GM21576 (cell line): ENCODE measurements around the gene BASP1.
A peak's percentile ranks its signal among the peaks of the same experiment; 100 is the strongest.

ENCODE experiments used
- ATAC-seq: cut with Tn5 transposase; IDR thresholded peaks from one replicate; pipeline ENCODE4 v1.9.1; 2021; ENCODE audit warnings: mild to moderate bottlenecking, moderate library complexity; ENCODE audit not compliant: unreplicated experiment

Gene BASP1

DNA sequence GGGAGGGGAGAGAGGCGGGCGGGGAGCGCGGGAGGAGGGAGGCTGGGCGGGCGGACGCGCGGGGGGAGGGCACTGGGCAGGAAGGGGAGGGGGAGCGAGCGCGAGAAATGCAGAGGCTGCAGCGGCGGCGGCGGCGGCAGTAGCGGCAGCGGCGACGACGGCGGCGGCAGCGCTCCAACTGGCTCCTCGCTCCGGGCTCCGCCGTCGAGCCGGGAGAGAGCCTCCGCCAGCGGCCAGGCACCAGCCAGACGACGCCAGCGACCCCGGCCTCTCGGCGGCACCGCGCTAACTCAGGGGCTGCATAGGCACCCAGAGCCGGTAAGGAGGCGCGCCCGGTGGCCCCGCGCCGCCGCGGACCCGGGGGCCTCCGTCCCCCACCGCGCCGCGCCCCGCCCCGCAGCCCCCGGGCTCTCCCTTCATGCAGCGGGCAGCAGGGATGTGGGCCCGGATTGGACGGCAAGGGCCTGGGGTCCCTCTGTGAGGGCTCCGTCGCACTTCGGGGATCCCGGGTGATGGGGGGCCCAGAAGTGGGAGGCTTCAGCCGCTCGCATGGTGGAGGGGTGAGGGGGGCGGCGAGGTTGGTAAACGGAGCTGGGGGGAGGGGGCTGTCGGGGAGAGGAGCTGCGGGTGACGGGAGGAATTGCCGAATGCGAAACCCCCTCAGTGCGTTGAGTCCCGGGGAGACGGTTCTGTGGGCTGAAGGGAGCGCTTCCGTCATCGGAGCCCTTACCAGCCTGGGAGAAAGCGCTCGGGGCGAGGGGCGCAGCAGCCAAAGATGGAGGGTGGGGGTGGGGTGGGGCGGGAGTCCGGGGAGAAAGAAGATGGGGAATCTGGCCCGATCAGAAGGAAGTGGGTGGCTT is at the start of gene BASP1:
Gene BASP1, plus strand, starts transcription at position 139 of the 860 bp plus-strand sequence. CDS start 57,586 bp downstream, outside the sequence.
- peak; percentile 29 for ATAC-seq

- ATAC-seq: no peak
Measured at GRCh38 chr5:17169507-17169906, 47.9 kb upstream of the BASP1 start.

DNA sequence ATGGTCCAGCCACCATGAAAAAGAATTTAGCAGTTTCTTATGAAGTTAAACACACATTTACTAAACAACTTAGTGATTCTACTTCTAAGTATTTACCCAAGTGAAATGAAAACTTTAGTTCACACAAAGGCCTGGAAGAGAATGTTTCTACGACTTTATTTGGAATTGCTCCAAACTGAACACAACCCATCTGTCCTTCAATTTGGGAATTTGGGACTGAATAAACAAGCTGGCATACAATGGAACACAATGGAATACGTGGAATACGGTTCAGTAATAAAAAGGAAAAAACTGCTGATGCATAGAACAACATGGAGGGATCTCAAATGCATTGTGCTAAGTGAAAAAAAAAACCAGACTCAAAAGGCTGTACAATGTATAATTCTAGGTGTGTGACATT is 44.6 kb upstream of the BASP1 start:
- ATAC-seq: no peak

DNA sequence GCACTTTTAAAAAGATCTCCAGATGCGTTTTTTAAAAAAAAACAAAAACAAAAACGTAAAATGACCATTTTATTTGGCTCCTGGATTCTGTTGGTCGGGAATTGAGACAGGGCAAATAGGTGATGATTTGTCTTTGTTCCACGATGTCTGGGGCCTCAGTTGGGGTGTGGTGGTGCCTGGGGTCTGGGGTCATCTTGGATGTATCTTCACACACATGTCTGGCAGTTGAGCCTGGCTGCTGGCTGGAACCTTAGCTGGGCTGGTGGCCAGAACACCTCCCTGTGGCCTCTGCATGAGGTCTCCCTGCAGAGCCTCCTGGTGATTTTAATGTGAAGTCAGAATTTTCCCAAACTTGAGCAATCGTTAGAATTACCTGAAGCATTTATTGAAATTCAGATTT is 42.5 kb upstream of the BASP1 start:
- ATAC-seq: no peak

GRCh38 chr5:17177501-17178372 is 39.7 kb upstream of the BASP1 start:
- no peak for ATAC-seq

DNA sequence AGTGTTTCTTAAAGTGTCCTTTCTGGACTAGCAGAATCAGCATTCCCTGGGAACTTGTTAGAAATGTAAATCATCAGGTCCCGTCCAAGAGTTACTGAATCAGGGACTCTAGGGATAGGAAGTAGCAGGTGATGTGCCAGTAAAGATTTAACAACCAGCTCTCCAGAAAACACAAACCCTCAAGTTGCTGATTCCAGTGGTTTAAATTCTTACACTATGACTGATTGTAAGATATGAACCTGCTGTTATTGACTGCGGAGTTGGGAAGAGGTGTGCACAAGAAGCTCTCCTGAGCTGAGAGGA is 39.1 kb upstream of the BASP1 start:
- no peak for ATAC-seq

DNA sequence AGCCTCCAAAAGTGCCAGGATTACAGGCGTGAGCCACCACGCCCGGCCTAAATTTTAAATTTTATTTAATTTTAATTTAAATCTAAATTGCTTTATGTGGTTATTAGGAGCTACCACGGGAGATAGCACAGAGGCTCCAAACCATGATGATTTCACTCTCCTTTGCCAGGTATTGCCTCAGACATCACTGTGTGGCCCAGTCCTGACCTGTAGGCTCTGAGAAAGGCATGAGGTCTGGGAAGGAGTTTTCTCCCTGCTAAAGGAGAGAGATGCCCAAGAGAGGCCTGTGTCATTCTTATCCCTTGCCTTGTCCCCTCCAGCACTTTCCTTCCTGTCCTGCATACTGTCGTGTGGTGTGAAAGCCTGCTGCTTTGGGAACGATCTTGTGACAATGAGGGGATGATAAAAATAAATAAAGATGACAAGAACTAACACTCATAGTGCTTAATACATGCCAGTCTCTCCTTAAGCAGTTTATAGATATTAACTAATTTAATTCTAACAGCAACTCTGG is 37.0 kb upstream of the BASP1 start:
- ATAC-seq: no peak

GRCh38 chr5:17180864-17181723 is 36.3 kb upstream of the BASP1 start:
- no peak for ATAC-seq

DNA sequence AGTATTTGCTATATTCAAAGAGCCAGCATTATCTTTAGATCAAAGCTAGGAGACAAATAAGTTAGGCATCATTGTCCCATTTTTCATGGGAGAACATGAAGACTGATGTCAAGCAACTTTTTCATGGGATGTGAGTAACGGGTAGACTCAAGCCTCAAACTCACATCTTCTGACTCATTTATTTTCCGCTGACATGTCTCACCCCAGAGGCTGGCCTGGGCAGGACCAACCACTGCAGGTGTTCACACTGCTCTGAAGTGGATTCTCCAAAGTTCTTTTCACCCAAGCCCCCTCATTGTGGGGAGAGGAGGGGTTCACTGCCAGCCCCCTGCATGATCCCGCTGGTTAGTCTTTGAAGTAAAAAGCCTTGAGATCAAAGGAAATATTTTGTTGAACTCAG is 34.9 kb upstream of the BASP1 start:
- no peak for ATAC-seq

- no peak for ATAC-seq
Measured at GRCh38 chr5:17182981-17183380, 34.5 kb upstream of the BASP1 start.

- ATAC-seq: no peak
Measured at GRCh38 chr5:17183831-17184230, 33.6 kb upstream of the BASP1 start.

DNA sequence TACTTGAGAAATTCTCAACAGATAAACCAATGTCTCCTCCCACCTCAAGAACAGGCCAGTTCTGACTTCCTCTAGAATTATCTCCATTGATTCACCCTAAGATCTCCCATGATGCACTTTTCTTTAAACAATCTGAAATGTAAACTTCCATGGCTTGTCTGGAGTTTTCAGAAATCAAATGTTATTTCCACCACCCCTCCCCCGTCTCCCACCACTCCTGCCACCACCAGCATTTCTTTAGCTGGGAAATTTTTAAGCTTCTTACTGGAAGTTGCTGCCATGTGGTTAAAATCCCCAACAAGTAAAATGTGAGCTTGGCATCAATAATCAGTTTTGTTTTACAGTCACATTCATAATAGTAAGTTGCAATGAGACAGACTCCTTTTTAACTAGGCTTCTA is 32.8 kb upstream of the BASP1 start:
- ATAC-seq: no peak

- ATAC-seq: no peak
Measured at GRCh38 chr5:17185349-17185748, 32.1 kb upstream of the BASP1 start.

GRCh38 chr5:17185773-17186172 is 31.7 kb upstream of the BASP1 start:
- no peak for ATAC-seq

- ATAC-seq: no peak
Measured at GRCh38 chr5:17186256-17186655, 31.2 kb upstream of the BASP1 start.

GRCh38 chr5:17187011-17187785 is 30.2 kb upstream of the BASP1 start:
- no peak for ATAC-seq

GRCh38 chr5:17187786-17188170 is 29.7 kb upstream of the BASP1 start:
- ATAC-seq: no peak

- peak; percentile 76 for ATAC-seq
Measured at GRCh38 chr5:17189381-17190036, 27.9 kb upstream of the BASP1 start.

DNA sequence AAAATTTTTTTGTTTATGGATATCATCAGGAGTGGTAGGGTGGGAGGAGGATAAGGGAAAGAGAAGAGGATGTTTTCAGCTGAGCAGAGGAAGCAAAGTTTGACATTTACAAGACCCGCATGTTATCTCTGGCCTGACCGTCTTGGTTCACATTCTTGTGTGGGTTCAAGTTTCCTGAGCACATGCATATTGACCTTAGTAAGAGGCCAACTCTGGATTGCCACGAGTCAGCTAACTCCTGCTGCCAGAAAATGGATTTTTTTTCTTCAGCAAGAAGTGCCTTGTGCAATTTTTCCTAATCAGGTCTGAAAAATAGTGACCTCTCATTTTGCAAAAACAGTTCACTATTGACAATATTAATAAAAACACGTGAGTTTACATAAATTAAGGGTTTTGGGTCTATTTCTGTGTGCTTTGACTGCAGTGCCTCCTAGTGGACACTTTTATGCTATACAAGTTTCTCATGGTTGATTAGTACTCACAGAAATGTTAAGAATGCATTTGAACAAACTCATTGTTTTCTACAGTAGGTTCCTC is 27.1 kb upstream of the BASP1 start:
- no peak for ATAC-seq
